Endothelial cell of umbilical vein (primary cell): ENCODE data around the gene SEMA3G. TPM values are rescaled to one million over a fixed set of nuclear protein-coding genes. Genes with fewer than 3 reads are reported as not detected.

ENCODE experiments used
- BruUV-seq: library from RNA; stranded (reverse); fragments of 400-500 nt; replicated peaks from 2 replicates; lab custom pipeline; 2021; lab: Mats Ljungman, UMichigan
- CTCF ChIA-PET: fragments of 300-600, 350-600 bp; sonication (Branson Sonifier 250); formaldehyde crosslinking; loops from one replicate; lab custom pipeline; 2021; ENCODE audit warnings: antibody characterized with exemption, inconsistent platforms; lab: Charles Lee
- POLR2A ChIA-PET: fragments of 300-600, 350-600 bp; sonication (Branson Sonifier 250); formaldehyde crosslinking; loops from one replicate; lab custom pipeline; 2021; ENCODE audit warnings: antibody characterized with exemption, inconsistent platforms; lab: Charles Lee
- DNase-seq: peaks from one replicate; pipeline ENCODE4 v3.0.0-alpha.2; 2011; ENCODE audit warnings: low read depth, low spot score
- FAIRE-seq: peaks from 2 replicates; lab custom pipeline; 2011; peaks lifted over from hg19 to GRCh38; lab: Jason Lieb, UNC
- H2AFZ ChIP-seq: 2 replicates; pipeline ENCODE4 v1.6.0; 2012; ENCODE audit warnings: low read depth, low read length, control low read depth, inconsistent platforms
- H3K27ac ChIP-seq: 2 replicates; pipeline ENCODE4 v1.5.1; 2011; ENCODE audit warnings: low read depth, mild to moderate bottlenecking, control low read depth, low read length, moderate library complexity; ENCODE audit not compliant: insufficient read depth
- H3K27me3 ChIP-seq, 2 experiments: 2 replicates each; pipeline versions ENCODE4 v1.6.0 to v1.6.1; 2011; ENCODE audit warnings: low read length in 2 of 2, mixed read lengths in 1 of 2; ENCODE audit not compliant: control insufficient read depth in 2 of 2, insufficient read depth in 2 of 2
- H3K36me3 ChIP-seq, 2 experiments: 2 replicates in 1 of 2; 3 replicates in 1 of 2; pipeline ENCODE4 v1.5.1; 2011; ENCODE audit warnings: low read length in 2 of 2, mild to moderate bottlenecking in 1 of 2, moderate library complexity in 1 of 2; ENCODE audit not compliant: control insufficient read depth in 2 of 2, insufficient read depth in 2 of 2; ENCODE audit errors: extremely low read depth in 1 of 2
- H3K4me1 ChIP-seq: 3 replicates; pipeline ENCODE4 v1.5.1; 2011; ENCODE audit warnings: mild to moderate bottlenecking, low read length; ENCODE audit not compliant: control insufficient read depth, insufficient read depth; ENCODE audit errors: extremely low read depth
- H3K4me2 ChIP-seq: 2 replicates; pipeline ENCODE4 v1.6.1; 2011; ENCODE audit warnings: low read length, control low read depth, mixed read lengths; ENCODE audit not compliant: insufficient read depth
- H3K4me3 ChIP-seq, 3 experiments: fragments of 200-600 bp in 1 of 3; sonication (generic), shearing (Covaris generic) in 1 of 3; replicated peaks in 1 of 3; 2 replicates each; pipeline ENCODE4 v1.5.1; 2011 to 2016; ENCODE audit warnings: control low read depth in 3 of 3, low read length in 3 of 3, mild to moderate bottlenecking in 2 of 3, inconsistent platforms in 1 of 3, low read depth in 1 of 3, moderate library complexity in 1 of 3; ENCODE audit not compliant: insufficient read depth in 1 of 3
- H3K79me2 ChIP-seq: 2 replicates; pipeline ENCODE4 v1.6.0; 2012; ENCODE audit warnings: low read length, inconsistent platforms; ENCODE audit not compliant: control insufficient read depth, insufficient read depth
- H3K9ac ChIP-seq: replicated peaks from 2 replicates; pipeline ENCODE3; 2011; ENCODE audit warnings: low read length, control low read depth; ENCODE audit not compliant: insufficient read depth; ENCODE audit errors: extremely low read depth
- H3K9me1 ChIP-seq: replicated peaks from 3 replicates; pipeline ENCODE4 v1.6.0; 2011; ENCODE audit warnings: mild to moderate bottlenecking, low read length; ENCODE audit not compliant: control insufficient read depth, insufficient read depth; ENCODE audit errors: extremely low read depth
- H3K9me3 ChIP-seq: replicated peaks from 2 replicates; pipeline ENCODE4 v1.5.1; 2012; ENCODE audit warnings: low read length, inconsistent platforms; ENCODE audit not compliant: control insufficient read depth, insufficient read depth
- H4K20me1 ChIP-seq: replicated peaks from 2 replicates; pipeline ENCODE3; 2011; ENCODE audit warnings: mild to moderate bottlenecking, low read length; ENCODE audit not compliant: control insufficient read depth, insufficient read depth; ENCODE audit errors: extremely low read depth
- EZH2 ChIP-seq: IDR thresholded peaks from 2 replicates; pipeline ENCODE4 v1.6.1; 2012; ENCODE audit warnings: borderline replicate concordance, low read depth, mild to moderate bottlenecking, moderate library complexity, low read length, inconsistent platforms; ENCODE audit not compliant: severe bottlenecking
- FOS ChIP-seq: IDR thresholded peaks from 2 replicates; pipeline ENCODE4 v1.6.1; 2011; ENCODE audit warnings: mild to moderate bottlenecking, low read length, moderate library complexity, borderline replicate concordance; ENCODE audit not compliant: insufficient read depth
- GATA2 ChIP-seq: IDR thresholded peaks from 2 replicates; pipeline ENCODE4 v1.7.0; 2011; ENCODE audit warnings: low read depth, mild to moderate bottlenecking, moderate library complexity, mixed read lengths, low read length; ENCODE audit not compliant: insufficient read length, insufficient read depth
- JUN ChIP-seq: IDR thresholded peaks from 2 replicates; pipeline ENCODE4 v1.6.1; 2011; ENCODE audit warnings: borderline replicate concordance, low read depth; ENCODE audit not compliant: insufficient read length, insufficient read depth
- MYC ChIP-seq: IDR thresholded peaks from one replicate; pipeline ENCODE4 v1.6.1; 2011; ENCODE audit warnings: mild to moderate bottlenecking, low read depth, low read length
- POLR2A ChIP-seq: IDR thresholded peaks from 2 replicates; pipeline ENCODE4 v1.6.1; 2012; ENCODE audit warnings: low read depth, mild to moderate bottlenecking, control low read depth, low read length
- POLR2AphosphoS5 ChIP-seq: IDR thresholded peaks from 2 replicates; pipeline ENCODE4 v1.6.1; 2012; ENCODE audit warnings: low read depth, mild to moderate bottlenecking, control low read depth, low read length, moderate library complexity; ENCODE audit not compliant: insufficient read depth
- dilution Hi-C: fragments of 300-500 bp; cut with MboI; formaldehyde crosslinking; loops from one replicate; pipeline ENCODE4 v1.15.0; 2019; ENCODE audit warnings: low sequenced_read_pairs; ENCODE audit not compliant: extremely low pct_ligation_motif_present
- intact Hi-C: fragments of 100-400 bp; cut with micrococcal nuclease; formaldehyde crosslinking; loops from one replicate; pipeline ENCODE4 v1.10.0; 2022
- polyA plus RNA-seq, 4 experiments: library from polyadenylated mRNA; depleted of rRNA in 3 of 4; stranded (reverse) in 3 of 4; unstranded in 1 of 4; fragments of >200 nt; gene quantifications; 2 replicates each; pipeline versions ENCODE4 v1.2.1 to v1.2.3, GENCODE V29; 2011 to 2012; ENCODE audit warnings: missing spikeins in 1 of 4
- total RNA-seq: library from RNA; stranded (reverse); gene quantifications from 2 replicates; pipeline ENCODE4 v1.2.3, GENCODE V29; 2021
- TF ChIP-seq, protein P1 (sequence below): IDR thresholded peaks from 2 replicates; pipeline ENCODE4 v1.6.1; 2011; ENCODE audit not compliant: insufficient read depth, insufficient read length
- TF ChIP-seq, protein P2 (sequence below), 2 donors: IDR thresholded peaks; 1 replicate in 1 of 2; 2 replicates in 1 of 2; pipeline ENCODE4 v1.5.1; 2011; ENCODE audit warnings: low read length in 2 of 2, mild to moderate bottlenecking in 2 of 2, moderate library complexity in 2 of 2, control low read depth in 1 of 2, inconsistent platforms in 1 of 2, low read depth in 1 of 2; ENCODE audit not compliant: insufficient read depth in 1 of 2; ENCODE audit errors: extremely low read depth in 1 of 2

The SEMA3G gene
- total and polyA plus RNA-seq, 2 donors (not counting 3 experiments of a cell fraction or from before 2014, with no cell fraction given): 22.6 to 27.9 TPM

DNA sequence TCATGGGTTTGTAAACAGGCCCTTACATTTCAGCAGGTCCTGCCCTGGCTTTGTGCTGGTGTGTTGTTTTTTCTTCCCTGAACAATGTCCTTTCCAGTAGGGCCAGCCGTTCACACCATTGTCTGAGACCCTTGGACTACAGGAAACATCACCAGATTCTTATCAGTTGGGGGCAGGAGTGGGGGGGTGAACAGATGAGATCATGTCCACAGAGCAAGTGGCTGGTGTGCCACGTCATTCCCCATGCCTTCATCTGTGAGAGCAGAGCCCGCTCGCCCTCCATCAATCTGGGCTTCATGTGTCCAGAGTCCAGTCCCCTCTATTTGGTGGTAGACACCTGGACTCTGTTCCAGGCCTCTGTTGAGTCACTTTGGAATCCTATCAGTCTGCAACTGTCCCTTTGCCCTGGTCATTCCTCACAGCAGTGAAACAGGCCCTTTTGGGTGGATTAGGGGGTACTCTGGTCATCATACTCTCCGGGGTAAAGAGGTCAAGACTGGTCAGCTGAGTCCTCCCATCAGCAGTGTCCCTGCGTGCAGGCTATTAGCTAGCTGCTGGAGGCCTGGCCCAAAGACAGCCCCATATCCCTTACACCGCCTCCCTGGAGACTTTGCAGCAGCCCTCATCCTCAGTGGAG is 15.0 kb downstream of the SEMA3G start:
- Histone ChIP-seq H3K79me2 (no peaks in the 10 kb centered on the region), H4K20me1 (no peaks in the 10 kb centered on the region), H3K9me3 (no peaks in the 10 kb centered on the region), H3K27me3 (no peaks in the 10 kb centered on the region), H3K4me1 (peaks cover 25% of the 10 kb centered on the region), H3K9ac (peak overlapping the region; percentile 64), H3K27ac (peak overlapping the region; percentile 96), H3K9me1 (no peaks in the 10 kb centered on the region), H3K36me3 (no peaks in the 10 kb centered on the region), H3K4me2 (no peak overlapping the region), H3K4me3 (no peak overlapping the region), H2AFZ (no peak overlapping the region)
- BruUV-seq: TSS peak; percentile 93
- intact Hi-C loops (loop anchor here (1.0 to 5.0 kb wide), 3 partner anchors 18 to 252 kb away; partner anchors contain the start of gene STAB1), dilution Hi-C loops (no loop called here)
- ChIA-PET POLR2A (no interaction called here), CTCF (interaction anchor here (2.9 to 10.2 kb wide), 4 partner anchors 13 to 18 kb away, joined by 12 to 243 read pairs (median 24); partner anchors contain the start of gene SEMA3G)
- FAIRE-seq (peak; percentile 98), DNase-seq (peak; percentile 98)
- TF ChIP-seq, protein P1, sequence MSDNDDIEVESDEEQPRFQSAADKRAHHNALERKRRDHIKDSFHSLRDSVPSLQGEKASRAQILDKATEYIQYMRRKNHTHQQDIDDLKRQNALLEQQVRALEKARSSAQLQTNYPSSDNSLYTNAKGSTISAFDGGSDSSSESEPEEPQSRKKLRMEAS: peak; percentile 43
- peak; percentile 78 for TF ChIP-seq POLR2AphosphoS5
- TF ChIP-seq GATA2: peak; percentile 100
- TF ChIP-seq POLR2A: peak; percentile 51
- peak; percentile 74 for TF ChIP-seq MYC
- peak; percentile 98 for TF ChIP-seq JUN
- TF ChIP-seq, protein P2, sequence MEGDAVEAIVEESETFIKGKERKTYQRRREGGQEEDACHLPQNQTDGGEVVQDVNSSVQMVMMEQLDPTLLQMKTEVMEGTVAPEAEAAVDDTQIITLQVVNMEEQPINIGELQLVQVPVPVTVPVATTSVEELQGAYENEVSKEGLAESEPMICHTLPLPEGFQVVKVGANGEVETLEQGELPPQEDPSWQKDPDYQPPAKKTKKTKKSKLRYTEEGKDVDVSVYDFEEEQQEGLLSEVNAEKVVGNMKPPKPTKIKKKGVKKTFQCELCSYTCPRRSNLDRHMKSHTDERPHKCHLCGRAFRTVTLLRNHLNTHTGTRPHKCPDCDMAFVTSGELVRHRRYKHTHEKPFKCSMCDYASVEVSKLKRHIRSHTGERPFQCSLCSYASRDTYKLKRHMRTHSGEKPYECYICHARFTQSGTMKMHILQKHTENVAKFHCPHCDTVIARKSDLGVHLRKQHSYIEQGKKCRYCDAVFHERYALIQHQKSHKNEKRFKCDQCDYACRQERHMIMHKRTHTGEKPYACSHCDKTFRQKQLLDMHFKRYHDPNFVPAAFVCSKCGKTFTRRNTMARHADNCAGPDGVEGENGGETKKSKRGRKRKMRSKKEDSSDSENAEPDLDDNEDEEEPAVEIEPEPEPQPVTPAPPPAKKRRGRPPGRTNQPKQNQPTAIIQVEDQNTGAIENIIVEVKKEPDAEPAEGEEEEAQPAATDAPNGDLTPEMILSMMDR (IDR thresholded peaks at IDR 0.05; ENCODE audit: extremely low read depth in 1 of 2, insufficient read depth in 1 of 2, low read depth in 1 of 2, low read length in 2 of 2): no peak
- TF ChIP-seq FOS: no peak
- no peak for TF ChIP-seq EZH2
